Measurements from ENCODE around the gene MED27.
"Not testable (repeated sequence)": the region's sequence is repeated elsewhere in the genome, so short reads cannot be mapped to it uniquely, and the experiment has no call there.

The MED27 gene

DNA sequence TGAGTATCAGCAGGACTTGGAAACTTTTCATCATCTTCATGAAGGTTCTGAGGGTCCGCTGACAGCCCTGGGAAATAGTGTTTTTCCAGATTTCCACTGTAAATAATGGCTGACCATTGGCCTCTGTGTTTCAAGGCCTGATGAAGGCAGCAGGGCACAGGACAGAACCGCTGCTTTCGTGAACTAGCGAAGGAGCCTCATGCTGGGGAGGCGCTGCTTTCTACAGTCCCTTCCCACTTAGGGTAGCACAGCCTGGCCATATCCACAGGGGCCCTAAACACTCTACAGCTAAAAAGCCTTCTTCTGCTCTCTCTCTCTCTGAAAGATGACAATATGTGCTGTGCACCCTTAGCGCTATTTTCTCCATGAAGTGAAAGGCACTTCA, 118.2 kb downstream of the MED27 start:
- DNase-seq = no peak

DNA sequence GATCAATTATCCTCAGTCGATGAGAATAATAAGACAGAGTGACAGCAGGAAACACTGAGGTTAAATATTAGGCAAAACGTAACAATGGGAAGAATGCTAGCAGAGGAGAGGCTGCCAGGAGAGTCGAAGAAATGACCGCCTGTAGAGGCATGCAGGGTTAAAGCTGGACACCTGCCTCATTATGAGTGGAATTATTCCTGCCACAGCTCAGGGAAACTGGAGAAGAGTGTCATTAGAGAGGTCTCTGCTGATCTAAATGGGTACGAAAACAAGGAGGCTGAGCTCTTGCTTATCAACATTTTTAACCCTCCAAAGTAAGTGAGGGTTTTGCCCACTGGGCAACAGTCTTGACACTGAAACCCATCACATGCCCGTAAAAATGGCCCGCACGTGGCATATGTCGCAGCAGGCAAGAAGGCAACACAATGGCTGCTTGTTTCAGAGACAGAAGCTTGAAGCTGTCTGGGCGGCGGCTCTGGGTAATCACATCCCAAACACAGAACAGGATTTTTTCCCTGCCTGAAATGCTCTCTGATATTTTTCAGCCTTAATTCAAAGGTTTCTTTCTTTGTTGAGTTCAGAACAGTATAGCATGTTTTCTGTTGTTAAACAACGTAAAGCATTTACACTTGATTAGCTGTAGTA, 118.7 kb downstream of the MED27 start:
- DNase-seq = no peak

DNA sequence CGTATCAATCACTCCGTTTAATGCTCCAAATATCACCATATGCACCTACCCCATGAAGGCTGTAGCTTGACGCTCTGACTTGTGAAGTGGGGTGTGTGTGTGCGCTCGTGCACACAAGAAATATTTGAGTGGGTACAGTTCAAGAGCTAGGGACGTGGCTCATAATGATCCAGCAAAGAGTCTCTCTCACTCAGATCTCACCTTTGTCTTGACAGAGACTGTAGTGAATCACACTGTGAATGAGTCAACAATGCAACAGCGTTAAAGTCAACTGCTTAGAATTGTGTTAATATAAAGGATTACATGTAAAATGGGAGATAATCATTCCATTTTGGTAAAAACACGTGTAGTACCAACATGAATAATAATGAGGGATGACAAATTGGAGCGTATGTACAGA, 119.4 kb downstream of the MED27 start:
- no peak for DNase-seq

DNA sequence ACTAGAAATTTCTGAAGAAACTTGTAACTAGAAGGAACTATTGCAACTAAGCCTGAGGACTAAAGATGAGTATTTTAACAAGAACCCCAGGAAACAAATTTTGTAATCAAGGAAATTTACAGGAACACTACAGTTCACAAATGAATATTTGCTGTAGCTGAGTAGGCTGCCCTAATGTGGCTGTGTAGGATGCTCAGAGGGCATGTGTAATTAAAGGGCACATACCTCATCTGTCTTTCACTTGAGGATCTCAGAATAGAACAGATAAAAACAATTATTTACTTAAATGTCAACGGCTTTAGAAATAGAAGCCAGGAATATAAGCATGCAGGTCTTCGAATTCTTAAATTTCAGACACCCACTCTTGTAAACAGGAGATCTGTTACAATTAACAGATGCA, 119.8 kb downstream of the MED27 start:
- no peak for DNase-seq

DNA sequence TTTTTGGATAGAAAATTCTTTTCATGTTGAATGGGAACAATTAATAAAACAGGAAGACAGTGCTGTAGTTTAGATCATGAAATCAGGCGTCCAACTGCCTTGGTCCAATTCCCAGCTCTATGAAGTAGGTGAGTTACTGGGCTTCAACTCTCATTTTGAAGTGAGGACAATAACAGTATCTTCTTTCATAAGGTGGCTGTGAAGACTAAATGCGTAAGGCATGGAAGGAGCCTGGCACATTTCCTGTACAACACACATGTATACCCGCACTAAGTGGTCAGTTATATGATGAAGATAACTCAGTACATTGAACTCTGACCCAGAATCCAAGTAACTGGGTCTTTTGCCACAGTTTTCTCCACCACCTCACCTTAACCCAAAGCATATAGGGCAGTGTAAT, 120.6 kb downstream of the MED27 start:
- DNase-seq = no peak

DNA sequence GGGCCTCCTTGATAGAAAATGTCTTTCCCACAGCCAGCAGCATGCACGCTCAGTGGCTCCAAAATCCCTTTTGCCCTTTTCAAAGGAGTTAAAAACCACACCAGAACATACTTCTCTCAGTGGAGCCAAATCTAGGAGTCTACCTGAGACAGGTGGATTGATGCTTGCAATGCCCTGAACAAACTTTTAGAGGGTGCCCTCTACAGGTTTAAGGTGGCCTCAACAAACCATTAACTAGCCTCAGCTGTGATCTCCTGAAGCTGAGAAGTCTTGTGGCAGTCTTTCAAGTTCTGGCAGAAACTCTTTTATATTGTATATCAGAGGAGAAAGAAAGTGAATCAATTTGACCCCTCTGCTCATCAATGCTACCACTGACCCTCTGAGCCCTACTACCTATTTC, 125.4 kb downstream of the MED27 start:
- no peak for DNase-seq

DNA sequence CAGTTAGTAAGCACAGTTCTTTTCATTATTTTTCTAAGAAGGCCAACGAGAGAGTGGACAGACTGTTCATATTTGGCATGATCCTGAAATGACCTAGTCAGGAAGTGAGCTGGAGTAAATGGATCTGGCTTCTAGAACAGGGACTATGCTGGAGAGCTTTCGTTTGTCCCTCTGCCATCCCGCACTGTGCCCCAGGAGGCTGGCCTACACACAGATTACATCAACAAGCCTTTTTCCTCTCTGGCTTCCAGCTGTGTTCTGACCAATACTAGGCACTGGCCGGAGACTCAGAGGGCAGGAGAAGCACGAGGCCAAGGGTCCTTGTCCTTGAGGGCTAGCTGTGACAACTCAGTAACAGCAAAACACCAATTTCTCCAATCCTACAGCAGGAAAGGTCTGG, 127.8 kb downstream of the MED27 start:
- DNase-seq = no peak

DNA sequence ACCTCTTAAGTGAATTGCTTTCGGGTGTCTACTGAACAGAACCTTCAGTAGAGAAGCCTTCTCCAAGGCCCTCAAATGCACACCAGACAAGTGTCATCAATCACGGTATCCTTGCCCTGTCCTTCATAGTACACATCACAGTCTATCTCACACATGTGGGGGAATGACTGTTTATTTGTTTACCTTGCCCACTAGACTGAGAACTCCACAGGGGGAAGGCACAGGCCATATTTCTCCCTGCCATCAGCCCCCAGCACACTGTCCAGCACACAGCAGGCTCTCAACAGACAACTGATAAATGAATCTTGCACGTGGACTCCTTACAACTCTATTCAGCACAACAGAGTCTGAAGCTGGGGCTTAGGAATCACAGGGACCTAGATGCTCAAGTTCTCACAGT, 128.5 kb downstream of the MED27 start:
- DNase-seq = no peak

DNA sequence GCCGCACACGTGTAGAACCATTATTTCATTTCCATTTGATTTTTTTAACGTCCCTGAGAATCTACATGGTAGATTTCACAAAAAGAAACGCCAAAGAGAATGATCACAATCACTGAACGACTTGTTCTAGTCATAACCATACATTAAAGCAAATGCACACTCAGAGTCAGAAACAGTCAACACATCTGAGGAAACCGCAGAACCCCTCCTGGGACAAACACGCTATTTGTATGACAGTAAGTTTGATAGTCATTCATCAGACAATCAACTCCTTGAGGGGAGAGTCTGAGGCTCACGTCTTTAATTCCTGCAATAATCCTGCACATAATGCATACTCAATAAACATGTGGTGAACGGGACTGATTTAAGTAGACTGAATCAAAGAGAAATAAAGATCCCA, 129.2 kb downstream of the MED27 start:
- DNase-seq = no peak

DNA sequence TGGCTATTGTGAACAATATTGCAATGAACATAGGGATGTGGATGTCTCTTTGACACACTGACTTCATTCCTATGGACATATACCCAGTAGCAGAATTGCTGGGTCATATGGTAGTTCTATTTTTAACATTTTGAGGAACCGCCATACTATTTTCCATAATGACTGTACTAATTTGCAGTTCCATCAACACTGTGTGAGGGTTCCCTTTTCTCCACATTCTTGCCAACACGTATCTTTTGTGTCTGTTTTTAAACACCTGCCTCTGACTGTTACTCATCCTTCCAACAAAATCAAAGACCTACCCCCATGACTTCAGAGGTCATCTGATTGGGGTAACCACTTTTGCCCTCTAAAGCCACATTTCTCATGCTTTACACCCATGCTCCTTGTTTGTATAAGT, 133.5 kb downstream of the MED27 start:
- DNase-seq = no peak

DNA sequence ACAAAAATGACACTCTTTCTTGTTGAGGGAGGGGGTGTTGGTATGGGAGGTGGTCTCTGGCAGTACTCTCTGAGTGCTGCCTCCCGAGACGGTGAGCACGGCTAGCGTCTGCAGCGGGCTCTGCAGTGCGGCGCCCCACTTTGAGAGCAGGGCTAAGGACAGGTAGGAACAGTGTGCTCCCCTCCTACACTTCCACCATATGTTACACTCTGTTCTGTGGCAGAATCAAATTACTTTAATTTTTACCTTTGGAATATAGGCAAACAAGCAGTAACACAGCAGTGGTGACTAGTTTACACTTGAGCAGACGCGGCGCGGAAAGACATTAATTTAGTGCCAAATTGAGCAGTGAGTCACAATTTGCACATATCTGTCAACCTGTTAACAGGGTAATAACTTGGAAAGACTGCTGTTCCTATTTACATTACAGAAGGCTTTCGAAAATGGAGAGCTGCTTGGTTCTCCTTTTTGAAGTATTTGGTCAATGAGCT, 136.3 kb downstream of the MED27 start:
- no peak for DNase-seq

DNA sequence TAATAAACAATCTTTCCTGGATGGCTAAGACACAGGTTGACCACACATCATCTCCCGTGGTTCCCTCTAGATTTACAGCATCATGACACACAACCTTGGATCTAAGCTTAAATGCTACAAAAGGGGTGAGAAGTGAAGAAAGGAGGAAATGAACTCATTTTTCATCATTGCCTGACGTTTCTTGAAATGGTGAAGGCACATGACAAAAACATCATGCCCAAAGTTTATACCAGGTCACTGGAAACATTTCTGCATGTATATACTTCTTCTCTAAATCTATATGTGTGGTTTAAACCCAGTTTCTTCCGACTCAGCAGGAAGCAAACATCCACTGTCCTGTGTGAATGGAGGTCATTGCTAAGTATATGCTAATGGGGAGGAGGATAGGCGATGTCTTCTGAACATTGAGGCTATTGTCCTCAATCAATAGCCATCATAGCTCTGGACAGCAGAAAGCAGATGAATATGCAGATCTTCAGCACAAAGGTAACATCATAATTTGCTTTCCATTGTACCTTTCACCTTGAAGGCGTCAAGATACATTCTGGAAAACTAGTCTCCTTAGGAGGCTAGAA, 137.4 kb downstream of the MED27 start:
- no peak for DNase-seq

DNA sequence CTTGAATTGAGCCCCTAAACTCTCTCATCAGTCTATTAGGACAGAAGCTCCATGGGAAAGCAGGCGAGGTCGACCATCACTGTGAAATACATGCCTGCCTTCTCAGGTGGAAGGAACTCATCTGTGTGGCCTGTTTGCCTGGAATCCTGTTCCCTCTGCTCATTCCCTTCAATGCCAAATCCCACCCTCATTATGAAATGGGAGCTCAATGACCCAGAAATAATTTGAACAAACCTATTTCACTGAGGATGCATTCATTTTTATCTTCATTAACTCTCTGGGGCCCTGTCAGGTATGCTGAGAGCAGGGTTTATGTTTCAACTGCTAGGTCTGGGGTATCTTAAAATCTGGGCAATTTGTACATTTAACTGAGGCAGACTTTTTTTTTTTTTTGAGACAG, 142.2 kb downstream of the MED27 start:
- no peak for DNase-seq

DNA sequence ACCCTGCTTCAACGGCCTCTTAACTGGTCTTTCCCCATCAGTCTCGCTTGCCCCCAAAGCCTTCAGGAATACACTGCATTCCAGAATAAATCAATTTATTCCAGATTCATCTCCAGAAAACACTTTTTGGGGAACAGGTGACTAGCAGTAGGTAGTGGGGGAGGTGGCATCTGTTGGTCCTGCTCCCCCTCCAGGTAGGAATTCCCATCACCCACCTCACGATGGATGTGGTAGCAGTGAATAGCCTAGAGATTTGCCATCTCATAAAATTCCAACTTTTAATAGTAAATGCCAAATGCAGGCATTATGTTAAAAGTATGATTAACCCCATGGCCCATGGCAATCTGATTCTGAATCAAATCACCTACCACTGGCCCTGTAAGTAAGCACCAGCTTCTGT, 142.7 kb downstream of the MED27 start:
- no peak for DNase-seq

DNA sequence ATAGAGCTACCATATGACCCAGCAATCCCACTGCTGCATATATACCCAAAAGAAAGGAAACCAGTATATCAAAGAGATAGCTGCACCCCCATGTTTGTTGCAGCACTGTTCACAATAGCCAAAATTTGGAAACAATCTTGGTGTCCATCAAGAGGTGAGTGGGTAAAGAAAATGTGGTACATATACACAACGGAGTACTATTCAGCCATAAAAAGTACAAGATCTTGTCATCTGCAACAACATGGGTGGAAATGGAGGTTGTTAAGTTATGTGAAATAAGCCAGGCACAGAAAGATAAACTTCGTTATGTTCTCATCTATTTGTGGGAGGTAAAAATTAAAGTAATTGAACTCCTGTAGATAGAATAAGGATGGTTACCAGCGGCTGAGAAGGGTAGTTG, 145.0 kb downstream of the MED27 start:
- DNase-seq = no peak

DNA sequence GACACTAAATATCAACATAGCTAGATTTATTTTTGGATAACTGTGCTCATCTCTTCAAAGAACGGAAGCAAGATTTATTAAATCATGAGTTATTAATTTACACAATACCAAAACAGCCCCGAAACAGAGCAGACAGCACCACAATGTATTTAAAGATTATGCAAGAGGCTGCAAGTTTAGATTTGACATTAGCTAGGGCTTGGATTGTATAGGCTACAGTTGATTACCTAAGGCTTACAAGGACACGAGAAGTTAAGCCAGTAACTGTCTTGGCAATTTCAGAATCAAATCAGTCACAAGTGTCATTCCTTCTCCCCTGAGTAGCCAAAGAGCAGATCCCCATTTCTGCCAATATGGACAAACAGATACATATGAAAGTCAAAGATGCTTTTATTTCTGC, 152.6 kb downstream of the MED27 start:
- no peak for DNase-seq

DNA sequence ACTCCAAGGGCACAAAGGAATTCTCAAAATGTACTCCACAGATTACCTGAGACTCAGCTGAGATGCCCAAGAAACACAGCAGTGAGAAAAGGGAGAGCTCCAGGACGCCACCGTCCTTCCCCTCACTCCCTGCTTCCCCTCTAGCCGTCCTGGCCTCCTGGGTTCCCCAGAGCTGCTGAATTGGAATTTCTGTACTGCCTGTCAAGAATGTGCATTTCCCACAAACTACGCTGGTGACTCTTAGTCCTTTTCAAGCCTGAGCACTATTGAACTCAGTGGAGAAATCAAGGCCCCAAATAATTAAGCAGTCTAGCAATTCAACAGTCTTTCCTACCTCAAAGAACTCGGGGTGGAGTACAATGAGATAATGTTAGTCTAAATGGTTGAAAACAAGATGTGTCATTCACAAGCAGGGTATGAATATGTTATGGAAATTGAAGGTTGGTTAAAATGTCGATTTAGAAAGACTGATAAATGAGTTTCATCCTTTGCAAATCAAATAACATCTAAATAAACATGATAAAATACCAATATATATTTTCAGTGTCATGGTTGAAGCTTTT, 153.2 kb downstream of the MED27 start:
- DNase-seq = no peak

DNA sequence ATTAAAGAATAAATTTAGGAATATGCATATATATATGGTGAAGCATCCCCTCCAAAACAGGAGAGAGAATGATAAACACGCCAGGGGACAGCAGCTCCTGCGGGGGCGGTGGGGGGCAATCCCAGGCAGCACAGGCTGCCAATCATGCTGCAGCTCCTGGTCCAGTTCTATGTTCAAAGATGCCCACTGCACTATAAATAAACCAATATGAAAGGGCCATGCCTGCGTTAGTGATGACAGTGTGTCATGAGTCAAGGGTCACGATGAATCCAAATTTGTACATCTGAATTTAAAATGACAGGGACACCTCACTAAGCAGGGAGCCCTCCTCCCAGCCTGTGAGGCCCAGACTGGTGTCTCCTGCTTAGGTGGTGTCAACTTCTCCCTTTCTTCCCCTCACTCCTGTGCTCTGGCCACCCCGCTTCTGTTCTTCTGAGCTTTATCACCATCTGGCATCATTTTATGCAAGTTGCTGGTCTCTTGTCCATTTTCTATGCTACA, 153.9 kb downstream of the MED27 start:
- DNase-seq = no peak

DNA sequence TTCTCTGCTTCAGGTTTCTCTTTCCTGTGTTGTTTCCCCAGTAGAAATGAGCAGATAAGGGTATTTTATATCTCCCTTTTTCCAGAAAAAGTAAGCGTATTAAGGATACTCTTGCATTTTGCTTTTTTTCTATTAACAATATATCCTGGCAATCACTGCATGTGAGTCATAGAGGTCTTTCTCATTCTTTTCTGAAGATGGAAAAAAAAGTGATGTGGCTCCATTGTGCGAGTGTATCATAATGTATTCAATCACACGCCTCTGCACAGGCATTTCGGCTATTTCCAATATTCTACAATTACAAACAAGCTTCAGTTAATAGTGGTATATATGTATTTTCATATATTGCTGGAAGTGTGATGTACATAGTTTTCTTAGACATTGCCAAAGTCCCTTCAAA, 155.9 kb downstream of the MED27 start:
- DNase-seq = no peak

DNA sequence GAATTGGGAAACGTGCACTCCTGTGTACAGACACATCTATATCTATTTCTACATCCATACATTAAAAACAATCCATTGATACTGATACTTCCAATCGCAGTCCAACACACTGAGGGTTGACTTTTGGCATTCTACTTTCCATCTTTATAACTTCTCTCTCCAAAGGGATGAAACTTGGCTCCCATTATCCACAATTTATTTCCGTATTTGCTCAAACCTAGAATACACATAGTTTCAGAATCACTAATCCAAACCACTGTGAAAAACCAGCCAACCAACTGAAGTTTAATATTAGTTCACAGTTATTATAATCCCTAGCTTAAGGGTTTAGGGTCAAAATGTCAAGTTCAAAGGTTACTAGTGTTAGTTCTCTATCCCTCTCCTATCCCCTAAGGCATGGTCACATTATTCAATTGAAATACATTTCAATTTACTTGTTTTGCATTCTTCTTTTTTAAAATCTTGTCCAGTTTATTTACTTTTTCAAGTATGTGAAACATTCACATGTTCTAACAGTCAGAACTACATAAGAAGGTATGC, 156.5 kb downstream of the MED27 start:
- no peak for DNase-seq

DNA sequence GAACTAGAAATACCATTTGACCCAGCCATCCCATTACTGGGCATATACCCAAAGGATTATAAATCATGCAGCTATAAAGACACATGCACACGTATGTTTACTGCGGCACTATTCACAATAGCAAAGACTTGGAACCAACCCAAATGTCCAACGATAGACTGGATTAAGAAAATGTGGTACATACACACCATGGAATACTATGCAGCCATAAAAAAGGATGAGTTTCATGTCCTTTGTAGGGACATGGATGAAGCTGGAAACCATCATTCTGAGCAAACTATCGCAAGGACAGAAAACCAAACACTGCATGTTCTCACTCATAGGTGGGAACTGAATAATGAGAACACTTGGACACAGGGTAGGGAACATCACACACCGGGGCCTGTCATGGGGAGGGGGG, 158.0 kb downstream of the MED27 start:
- not testable (repeated sequence) for DNase-seq

DNA sequence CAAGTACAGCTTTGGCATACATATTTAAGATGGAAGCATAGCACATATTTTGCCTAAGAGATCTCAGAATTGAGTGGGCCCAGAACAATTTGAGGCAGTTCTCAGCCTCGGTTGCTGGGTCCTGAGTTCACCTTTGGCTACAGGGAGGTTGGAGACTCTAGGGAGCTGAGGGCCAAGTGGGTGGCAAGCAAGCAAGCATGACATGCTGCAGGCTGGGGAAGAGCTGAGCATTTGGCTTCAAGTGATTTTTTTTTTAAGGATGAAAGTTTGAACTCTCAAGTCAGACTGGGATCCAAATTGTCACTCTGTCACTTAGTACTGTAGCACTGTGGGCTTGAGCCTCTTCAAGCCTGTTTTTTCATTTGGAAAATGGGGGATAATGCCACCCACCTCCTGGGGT, 160.5 kb downstream of the MED27 start:
- DNase-seq = no peak

DNA sequence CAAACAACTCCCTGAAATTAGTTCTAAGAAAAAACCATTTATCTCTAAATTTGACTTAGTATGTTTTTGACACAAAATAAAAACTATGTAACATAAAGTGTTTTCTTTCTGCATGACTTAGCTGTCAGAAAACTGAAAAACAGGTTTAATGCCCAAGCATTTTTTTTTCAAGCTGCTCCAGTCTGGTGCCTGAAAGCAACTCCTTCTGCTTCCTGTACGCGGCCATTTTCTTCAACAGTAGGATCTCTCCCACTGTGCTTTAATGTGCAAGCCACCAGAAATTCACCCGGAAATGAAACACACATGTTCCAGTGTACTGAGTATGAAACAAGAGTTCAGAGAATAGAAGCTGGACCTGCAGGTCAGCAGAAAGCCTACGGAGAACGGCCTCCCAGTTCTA, 161.2 kb downstream of the MED27 start:
- DNase-seq = no peak

DNA sequence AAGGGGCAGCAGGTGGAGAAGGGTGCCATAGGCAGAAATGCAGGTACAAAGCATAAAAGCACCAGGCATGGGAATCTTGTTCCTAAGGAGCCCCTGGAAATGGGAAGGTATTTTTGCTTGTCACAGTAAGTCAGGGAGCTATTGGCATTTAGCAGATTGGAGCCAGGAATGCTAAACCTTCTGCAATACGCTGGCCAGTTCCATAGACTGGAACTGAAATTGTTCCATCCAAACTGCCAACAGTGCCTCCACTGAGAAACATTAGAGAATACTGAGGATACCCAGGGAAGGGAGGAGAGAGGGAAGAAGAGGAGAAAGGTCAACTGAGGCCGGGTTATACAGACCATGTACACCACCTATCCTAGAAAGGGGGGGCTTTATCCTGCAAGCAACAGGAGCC, 162.7 kb downstream of the MED27 start:
- DNase-seq = no peak
